ENCODE results near the gene OVOL2. TPM values are rescaled to one million over a fixed set of nuclear protein-coding genes. Genes with fewer than 3 reads are reported as not detected.

Gene OVOL2
- total and polyA plus RNA-seq, 2 experiments from 2014 or later: 11.2 to 11.5 TPM

DNA sequence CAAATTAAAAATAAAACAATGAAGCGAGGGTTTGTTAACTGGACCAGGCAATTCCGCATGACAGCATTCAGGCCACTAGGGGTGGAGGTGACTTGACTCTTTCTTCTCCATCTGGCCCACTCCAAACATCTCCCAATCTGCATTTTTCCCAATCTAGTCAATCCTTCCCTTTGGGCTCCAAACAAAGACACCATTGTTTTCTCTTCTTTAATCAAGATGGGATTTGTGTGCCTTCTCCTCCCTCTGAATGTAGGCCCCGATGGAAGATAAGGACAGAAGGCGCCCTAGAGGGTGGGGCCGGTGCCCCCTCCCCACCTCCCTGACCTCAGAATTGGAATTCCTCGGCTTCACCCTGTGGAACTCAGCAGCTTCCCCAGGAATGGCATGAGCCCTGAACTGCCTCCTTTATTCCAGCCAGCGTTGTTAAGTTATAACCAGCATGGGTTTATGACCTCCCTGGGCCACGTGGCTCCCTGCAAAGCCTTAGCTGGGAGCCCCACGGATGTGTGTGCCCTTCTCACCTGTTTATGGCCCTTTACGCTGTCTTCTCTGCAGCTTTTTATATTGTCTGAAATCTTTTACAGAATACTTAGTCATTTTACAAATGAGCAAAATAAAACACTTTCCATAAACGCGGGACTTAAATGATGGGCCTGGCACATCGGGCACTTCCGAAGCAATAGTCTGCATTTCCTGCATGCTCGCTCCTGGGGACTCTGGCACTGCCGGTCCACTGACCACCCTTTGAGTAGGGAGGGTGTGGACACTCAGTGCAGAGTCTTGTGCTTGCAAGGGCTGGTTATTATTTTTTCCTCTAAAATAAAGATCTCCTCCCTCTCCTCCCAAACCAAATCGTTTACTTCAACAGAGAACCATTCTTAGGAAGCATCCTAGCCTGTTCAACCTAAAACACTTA lies 24.5 kb downstream of the OVOL2 start:
- no peak overlapping the region for H3K4me3 ChIP-seq

More for the DNA sequence above, 24.5 kb downstream of the OVOL2 start:
- Histone ChIP-seq H3K79me2 (replicated peaks; ENCODE audit: insufficient read depth) (no peaks in the 10 kb centered on the region), H4K20me1 (replicated peaks; ENCODE audit: insufficient read depth) (no peaks in the 10 kb centered on the region; the same call in 1 of the 2 replicates), H3K27me3 (ENCODE audit: insufficient read depth) (no peaks in the 10 kb centered on the region), H3K4me2 (peak overlapping the region; percentile 51; the same call in 1 of the 2 replicates), H3F3A (replicated peaks; ENCODE audit: low read depth) (0 out of 2 replicates have a peak, but pooled peaks cover 2% of the 10 kb centered on the region), H2AFZ (no peak overlapping the region), H3K27ac (ENCODE audit: low read depth) (peak overlapping the region; percentile 86; the same call in 1 of the 2 replicates), H3K36me3 (ENCODE audit: insufficient read depth) (peaks cover 4% of the 10 kb centered on the region; the same call in 1 of the 2 replicates), H3K9me2 (ENCODE audit: insufficient read depth) (no peaks in the 10 kb centered on the region), H3K4me1 (ENCODE audit: insufficient read depth) (peaks cover 6% of the 10 kb centered on the region; the same call in 1 of the 2 replicates)
- peak; percentile 72 for DNase-seq (ENCODE audit: low spot score)
- no peaks in the 10 kb centered on the region; the same call in 2 of the 3 replicates for H3K9me3 Mint-ChIP-seq
- peaks cover 11% of the 10 kb centered on the region for H3K4me1 Mint-ChIP-seq
- H3K4me3 Mint-ChIP-seq: no peak overlapping the region
- TF ChIP-seq CTCF (conservative IDR thresholded peaks at IDR 0.05; ENCODE audit: low read depth in 2 of 2) (peak; percentile 28 to 47; a peak in 3 of 4 replicates), ZNF462 (CRISPR knock-in tag; IDR thresholded peaks at IDR 0.05) (peak; percentile 79; the same call in 1 of the 2 replicates), STAT1 (IDR thresholded peaks at IDR 0.05; ENCODE audit: unreplicated experiment) (no peak)
- H3K27me3 Mint-ChIP-seq (ENCODE audit: insufficient read depth, low read depth, poor library complexity): peaks cover 4% of the 10 kb centered on the region
- ATAC-seq: peak; percentile 81
- peaks cover 11% of the 10 kb centered on the region; the same call in 2 of the 3 replicates for H3K36me3 Mint-ChIP-seq (ENCODE audit: low read depth)
- peak overlapping the region; percentile 13 for H3K27ac Mint-ChIP-seq
